ENCODE measurements around the gene THRAP3.
"Not testable (repeated sequence)": the region's sequence is repeated elsewhere in the genome, so short reads cannot be mapped to it uniquely, and the experiment has no call there.

The THRAP3 gene

GRCh38 chr1:36207339-36207738 lies 16.9 kb upstream of the THRAP3 start:
- DNase-seq (ENCODE audit: low spot score), result no peak

GRCh38 chr1:36208978-36209703 lies 15.1 kb upstream of the THRAP3 start:
- no peak for DNase-seq (ENCODE audit: low spot score)

- DNase-seq (ENCODE audit: low spot score), result no peak
Observed at GRCh38 chr1:36211307-36211706, 12.9 kb upstream of the THRAP3 start.

GRCh38 chr1:36211841-36212240 lies 12.4 kb upstream of the THRAP3 start:
- no peak for DNase-seq (ENCODE audit: low spot score)

- no peak for DNase-seq (ENCODE audit: low spot score)
Observed at GRCh38 chr1:36212782-36213181, 11.5 kb upstream of the THRAP3 start.

GRCh38 chr1:36217670-36218069 lies 6.6 kb upstream of the THRAP3 start:
- DNase-seq (ENCODE audit: low spot score), result no peak

GRCh38 chr1:36221901-36222300 lies 2.3 kb upstream of the THRAP3 start:
- not testable (repeated sequence) for DNase-seq (ENCODE audit: low spot score)

- DNase-seq (ENCODE audit: low spot score), result no peak
Observed at GRCh38 chr1:36222481-36223380, 1.5 kb upstream of the THRAP3 start.

GRCh38 chr1:36223381-36223995 lies 755 bp upstream of the THRAP3 start:
- DNase-seq (ENCODE audit: low spot score), result peak; percentile 68

- peak; percentile 87 for DNase-seq (ENCODE audit: low spot score)
Observed at GRCh38 chr1:36224537-36225282, 467 bp downstream of the THRAP3 start.

GRCh38 chr1:36225283-36225899 lies 1.1 kb downstream of the THRAP3 start:
- DNase-seq (ENCODE audit: low spot score), result no peak

- not testable (repeated sequence) for DNase-seq (ENCODE audit: low spot score)
Observed at GRCh38 chr1:36230279-36230678, 6.0 kb downstream of the THRAP3 start.

- DNase-seq (ENCODE audit: low spot score), result no peak
Observed at GRCh38 chr1:36231191-36231590, 6.9 kb downstream of the THRAP3 start.

GRCh38 chr1:36232212-36233095 lies 8.2 kb downstream of the THRAP3 start:
- DNase-seq (ENCODE audit: low spot score), result no peak

- DNase-seq (ENCODE audit: low spot score), result no peak
Observed at GRCh38 chr1:36236302-36236701, 12.1 kb downstream of the THRAP3 start.

GRCh38 chr1:36238433-36238832 lies 14.2 kb downstream of the THRAP3 start:
- DNase-seq (ENCODE audit: low spot score), result no peak

GRCh38 chr1:36239941-36240637 lies 15.8 kb downstream of the THRAP3 start:
- DNase-seq (ENCODE audit: low spot score), result no peak

- DNase-seq (ENCODE audit: low spot score), result no peak
Observed at GRCh38 chr1:36247538-36247937, 23.3 kb downstream of the THRAP3 start.

- DNase-seq (ENCODE audit: low spot score), result peak; percentile 73
Observed at GRCh38 chr1:36248250-36248894, 24.1 kb downstream of the THRAP3 start.
